ENCODE data around the gene SLC9C1. TPM values are rescaled to one million over a fixed set of nuclear protein-coding genes. Genes with fewer than 3 reads are reported as not detected.

The SLC9C1 gene
- total RNA-seq, 1 experiment from 2014 or later, result 0.50 TPM

DNA sequence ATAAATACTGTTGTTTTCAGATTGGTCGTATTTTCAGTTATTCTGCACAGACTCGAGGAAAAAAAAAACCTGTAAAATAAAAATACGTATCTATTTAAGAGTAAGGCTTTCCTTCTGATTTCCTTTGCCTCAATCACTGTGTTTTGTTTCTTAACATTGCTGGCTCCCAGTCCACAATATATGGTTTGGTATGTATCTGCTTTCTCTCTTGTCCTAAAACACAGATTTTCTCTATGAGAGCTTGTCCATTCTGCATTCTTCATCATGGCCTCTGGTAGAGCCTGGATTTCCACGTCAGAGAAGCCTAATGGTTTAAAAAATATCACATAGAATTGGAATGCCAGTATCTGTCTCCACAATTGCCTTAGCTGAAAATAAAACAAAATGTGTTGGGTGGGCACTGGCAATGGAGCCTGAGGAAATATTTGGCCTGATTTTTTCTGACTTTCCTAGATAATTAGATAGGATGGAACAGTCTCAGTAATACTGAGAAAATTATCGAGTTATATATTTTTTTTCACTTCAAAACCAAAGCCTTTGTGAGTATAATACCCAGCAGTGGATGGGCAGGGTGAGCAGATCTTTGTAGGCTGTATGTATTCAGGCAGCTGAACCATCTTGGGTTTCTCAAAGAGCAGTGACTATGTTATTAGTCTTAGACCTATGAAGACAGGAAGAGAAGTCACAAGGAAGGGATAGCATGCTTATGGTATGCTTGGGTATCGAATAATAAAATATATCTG, 40.8 kb upstream of the SLC9C1 start:
- peaks cover 52 to 60% of the 10 kb centered on the region in 2 experiments for H3K4me1 Mint-ChIP-seq
- Histone ChIP-seq H3T11ph (ENCODE audit: low read length) (no peak overlapping the region), H2AFZ (ENCODE audit: low read length) (no peak overlapping the region), H2BK15ac (ENCODE audit: low read depth, low read length) (no peak overlapping the region), H3K4me1 (ENCODE audit: insufficient read depth, low read length) (peaks cover 12% of the 10 kb centered on the region), H4K91ac (ENCODE audit: insufficient read length, low read depth, low read length) (no peak overlapping the region), H3K18ac (ENCODE audit: insufficient read length, low read depth, low read length) (no peak overlapping the region), H3K4ac (ENCODE audit: low read depth, low read length) (no peak overlapping the region), H3K23ac (ENCODE audit: insufficient read length, low read depth, low read length) (no peak overlapping the region), H2BK12ac (ENCODE audit: insufficient read length, low read depth, low read length) (no peak overlapping the region), H3K56ac (ENCODE audit: insufficient read length, low read depth, low read length) (no peak overlapping the region), H3K79me2 (ENCODE audit: insufficient read depth, low read length) (peaks cover 35% of the 10 kb centered on the region), H2AK5ac (ENCODE audit: insufficient read length, low read length) (no peak overlapping the region), H3K79me1 (ENCODE audit: insufficient read depth, low read depth, low read length, poor library complexity, severe bottlenecking) (peaks cover 4% of the 10 kb centered on the region), H2BK120ac (ENCODE audit: low read depth, low read length, poor library complexity, severe bottlenecking) (no peak overlapping the region), H3K4me2 (ENCODE audit: insufficient read depth, insufficient read length, low read length) (peak overlapping the region; percentile 91), H4K5ac (ENCODE audit: insufficient read length, low read depth, low read length) (no peak overlapping the region), H3K27ac (ENCODE audit: insufficient read length, low read depth, low read length) (no peak overlapping the region), H4K20me1 (ENCODE audit: control insufficient read depth, insufficient read depth, insufficient read length) (no peaks in the 10 kb centered on the region), H3K9me3 (ENCODE audit: control insufficient read depth, low read depth, low read length) (no peaks in the 10 kb centered on the region), H3K14ac (ENCODE audit: insufficient read depth, low read length) (no peak overlapping the region), H3K23me2 (ENCODE audit: insufficient read length, low read depth, low read length, poor library complexity, severe bottlenecking) (peaks cover 10% of the 10 kb centered on the region), H2BK20ac (ENCODE audit: low read depth, low read length, poor library complexity, severe bottlenecking) (no peak overlapping the region), H3K27me3 (ENCODE audit: insufficient read depth, low read length) (no peaks in the 10 kb centered on the region), H2BK5ac (ENCODE audit: insufficient read length, low read length) (no peak overlapping the region), H3K9ac (ENCODE audit: extremely low read depth, insufficient read length, low read length) (peak overlapping the region; percentile 54), H4K8ac (replicated peaks; ENCODE audit: insufficient read length, low read depth, low read length) (no peak overlapping the region)
- no peaks in the 10 kb centered on the region; a peak in 1 of 5 replicates for H3K9me3 Mint-ChIP-seq
- H3K27ac Mint-ChIP-seq, result peak overlapping the region; percentile 98; a peak in 6 of 7 replicates
- peak overlapping the region; percentile 91 to 94 for H3K4me3 Mint-ChIP-seq
- TF ChIP-seq CTCF (conservative IDR thresholded peaks at IDR 0.05), result no peak
- no CpG with 5 or more reads among the region's 6 CpGs for WGBS (ENCODE audit: extremely low coverage, insufficient read length, low lambda C conversion rate)
- DNase-seq, result no peak
- H3K36me3 Mint-ChIP-seq (ENCODE audit: insufficient read depth in 1 of 3, low read depth in 3 of 3), result peaks cover 27 to 38% (median 28%) of the 10 kb centered on the region in 3 experiments
- no peaks in the 10 kb centered on the region for H3K27me3 Mint-ChIP-seq (ENCODE audit: low read depth)
